Neural cell (in vitro differentiated cells): Measurements from ENCODE around the gene SCN4B. TPM values are rescaled to one million over a fixed set of nuclear protein-coding genes. Genes with fewer than 3 reads are reported as not detected.

Experiments
- H2AFZ ChIP-seq: fragments of 200-600, 300-800 bp; sonication (generic), shearing (Covaris generic); 2 replicates; pipeline ENCODE4 v1.6.0; 2014; ENCODE audit warnings: low read depth, mild to moderate bottlenecking, antibody characterized with exemption, low read length, moderate library complexity
- H3F3A ChIP-seq: fragments of 200-600 bp; shearing (Covaris generic); 2 replicates; pipeline ENCODE4 v1.6.1; 2016; ENCODE audit warnings: mild to moderate bottlenecking, moderate library complexity, mixed read lengths, antibody characterized with exemption, low read length; ENCODE audit not compliant: insufficient read depth, poor library complexity, severe bottlenecking
- H3K27ac ChIP-seq: fragments of 200-600, 300-800 bp; sonication (generic), shearing (Covaris generic); 2 replicates; pipeline ENCODE4 v1.5.1; 2014; ENCODE audit warnings: mild to moderate bottlenecking, low read length, moderate library complexity
- H3K27me3 ChIP-seq: fragments of 300-800, 200-600 bp; sonication (generic), shearing (Covaris generic); 2 replicates; pipeline ENCODE4 v1.6.0; 2014; ENCODE audit warnings: mild to moderate bottlenecking, low read depth, low read length, moderate library complexity; ENCODE audit not compliant: insufficient read depth
- H3K36me3 ChIP-seq: fragments of 300-800, 200-600 bp; sonication (generic), shearing (Covaris generic); 2 replicates; pipeline ENCODE4 v1.5.1; 2014; ENCODE audit warnings: mild to moderate bottlenecking, antibody characterized with exemption, low read length, moderate library complexity; ENCODE audit not compliant: insufficient read depth
- H3K4me2 ChIP-seq: fragments of 300-800, 200-600 bp; sonication (generic), shearing (Covaris generic); 2 replicates; pipeline ENCODE4 v1.6.0; 2014; ENCODE audit warnings: mild to moderate bottlenecking, low read length
- H3K4me3 ChIP-seq: fragments of 300-800, 200-600 bp; sonication (generic), shearing (Covaris generic); 2 replicates; pipeline ENCODE4 v1.5.1; 2014; ENCODE audit warnings: mild to moderate bottlenecking, low read length, moderate library complexity
- H3K79me2 ChIP-seq: fragments of 200-600 bp; shearing (Covaris generic); replicated peaks from 2 replicates; pipeline ENCODE4 v1.6.0; 2014; ENCODE audit warnings: mild to moderate bottlenecking, low read length, moderate library complexity; ENCODE audit not compliant: insufficient read depth
- H3K9ac ChIP-seq: fragments of 300-800, 200-600 bp; sonication (generic), shearing (Covaris generic); 2 replicates; pipeline ENCODE4 v1.6.1; 2016; ENCODE audit warnings: mild to moderate bottlenecking, low read length, mixed read lengths
- H3K9me2 ChIP-seq: fragments of 200-600 bp; shearing (Covaris generic); 2 replicates; pipeline ENCODE4 v1.6.1; 2016; ENCODE audit warnings: mild to moderate bottlenecking, low read length, mixed read lengths; ENCODE audit not compliant: insufficient read depth
- H3K9me3 ChIP-seq: fragments of 200-600, 300-800 bp; sonication (generic), shearing (Covaris generic); 2 replicates; pipeline ENCODE4 v1.6.1; 2016; ENCODE audit warnings: mild to moderate bottlenecking, mixed run types, low read length, moderate library complexity, mixed read lengths
- H4K20me1 ChIP-seq: fragments of 200-600 bp; shearing (Covaris generic); 2 replicates; pipeline ENCODE4 v1.6.1; 2016; ENCODE audit warnings: mild to moderate bottlenecking, mixed run types; ENCODE audit not compliant: insufficient read depth
- EP300 ChIP-seq: fragments of 450-650 bp; conservative IDR thresholded peaks from 2 replicates; pipeline ENCODE4 v1.6.1; 2014; ENCODE audit warnings: antibody characterized with exemption, mild to moderate bottlenecking, moderate library complexity; ENCODE audit not compliant: poor library complexity, severe bottlenecking
- EZH2 ChIP-seq: fragments of 200-600, 300-800 bp; shearing (Covaris generic), sonication (generic); IDR thresholded peaks from 2 replicates; pipeline ENCODE4 v1.6.1; 2014; ENCODE audit warnings: antibody characterized with exemption, low read length, borderline replicate concordance, mild to moderate bottlenecking; ENCODE audit not compliant: insufficient read depth, poor library complexity, severe bottlenecking
- MXI1 ChIP-seq: fragments of 450-650 bp; conservative IDR thresholded peaks from 2 replicates; pipeline ENCODE4 v1.6.1; 2014; ENCODE audit warnings: antibody characterized with exemption, mild to moderate bottlenecking; ENCODE audit not compliant: poor library complexity, severe bottlenecking
- POLR2AphosphoS5 ChIP-seq: IDR thresholded peaks from 2 replicates; pipeline ENCODE4 v1.6.1; 2012
- RAD21 ChIP-seq: fragments of 450-650 bp; conservative IDR thresholded peaks from 2 replicates; pipeline ENCODE4 v1.6.1; 2014; ENCODE audit warnings: antibody characterized with exemption, mild to moderate bottlenecking, moderate library complexity
- REST ChIP-seq: IDR thresholded peaks from 2 replicates; pipeline ENCODE4 v1.6.1; 2012; ENCODE audit warnings: borderline replicate concordance
- SMC3 ChIP-seq: fragments of 450-650 bp; conservative IDR thresholded peaks from 2 replicates; pipeline ENCODE4 v1.6.1; 2014; ENCODE audit warnings: antibody characterized with exemption, mild to moderate bottlenecking, moderate library complexity; ENCODE audit not compliant: poor library complexity
- TAF1 ChIP-seq: IDR thresholded peaks from 2 replicates; pipeline ENCODE4 v1.6.1; 2012; ENCODE audit warnings: low read depth
- polyA plus RNA-seq: library from polyadenylated mRNA; depleted of rRNA; stranded (reverse); fragments of >200 nt; gene quantifications from 2 replicates; pipeline ENCODE4 v1.2.3, GENCODE V29; 2014
- TF ChIP-seq, protein P1 (sequence below): fragments of 450-650 bp; IDR thresholded peaks from 2 replicates; pipeline ENCODE4 v1.5.1; 2014; ENCODE audit warnings: antibody characterized with exemption, mild to moderate bottlenecking, moderate library complexity; ENCODE audit not compliant: poor library complexity, severe bottlenecking

The SCN4B gene
- polyA plus RNA-seq, 1 donor from 2014 or later = 0.61 TPM

- Histone ChIP-seq H2AFZ (no peak overlapping the region), H3K9me2 (no peaks in the 10 kb centered on the region)
Observed at GRCh38 chr11:118117790-118118601, 34.6 kb downstream of the SCN4B start.

GRCh38 chr11:118115048-118115447 lies 37.6 kb downstream of the SCN4B start:
- Histone ChIP-seq H3K4me3 (no peak overlapping the region), H3K79me2 (no peaks in the 10 kb centered on the region), H2AFZ (no peak overlapping the region), H3K9me3 (no peaks in the 10 kb centered on the region), H3K9me2 (no peaks in the 10 kb centered on the region), H3K9ac (no peak overlapping the region), H3K27ac (no peak overlapping the region), H3K4me2 (no peak overlapping the region), H4K20me1 (no peaks in the 10 kb centered on the region), H3K27me3 (no peaks in the 10 kb centered on the region), H3K36me3 (no peaks in the 10 kb centered on the region), H3F3A (no peaks in the 10 kb centered on the region)
- TF ChIP-seq POLR2AphosphoS5 (no peak), REST (no peak), SMC3 (no peak), RAD21 (no peak)

More at GRCh38 chr11:118117790-118118601, 34.6 kb downstream of the SCN4B start:
- Histone ChIP-seq H3K9ac (no peak overlapping the region), H3K79me2 (no peaks in the 10 kb centered on the region), H3K27me3 (no peaks in the 10 kb centered on the region), H4K20me1 (no peaks in the 10 kb centered on the region), H3K27ac (no peak overlapping the region), H3F3A (no peaks in the 10 kb centered on the region), H3K9me3 (no peaks in the 10 kb centered on the region), H3K4me3 (no peak overlapping the region), H3K36me3 (no peaks in the 10 kb centered on the region), H3K4me2 (no peak overlapping the region)
- TF ChIP-seq REST = no peak
- TF ChIP-seq, protein P1, sequence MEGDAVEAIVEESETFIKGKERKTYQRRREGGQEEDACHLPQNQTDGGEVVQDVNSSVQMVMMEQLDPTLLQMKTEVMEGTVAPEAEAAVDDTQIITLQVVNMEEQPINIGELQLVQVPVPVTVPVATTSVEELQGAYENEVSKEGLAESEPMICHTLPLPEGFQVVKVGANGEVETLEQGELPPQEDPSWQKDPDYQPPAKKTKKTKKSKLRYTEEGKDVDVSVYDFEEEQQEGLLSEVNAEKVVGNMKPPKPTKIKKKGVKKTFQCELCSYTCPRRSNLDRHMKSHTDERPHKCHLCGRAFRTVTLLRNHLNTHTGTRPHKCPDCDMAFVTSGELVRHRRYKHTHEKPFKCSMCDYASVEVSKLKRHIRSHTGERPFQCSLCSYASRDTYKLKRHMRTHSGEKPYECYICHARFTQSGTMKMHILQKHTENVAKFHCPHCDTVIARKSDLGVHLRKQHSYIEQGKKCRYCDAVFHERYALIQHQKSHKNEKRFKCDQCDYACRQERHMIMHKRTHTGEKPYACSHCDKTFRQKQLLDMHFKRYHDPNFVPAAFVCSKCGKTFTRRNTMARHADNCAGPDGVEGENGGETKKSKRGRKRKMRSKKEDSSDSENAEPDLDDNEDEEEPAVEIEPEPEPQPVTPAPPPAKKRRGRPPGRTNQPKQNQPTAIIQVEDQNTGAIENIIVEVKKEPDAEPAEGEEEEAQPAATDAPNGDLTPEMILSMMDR = no peak
- no peak for TF ChIP-seq POLR2AphosphoS5
- no peak for TF ChIP-seq SMC3
- TF ChIP-seq TAF1 = no peak
- no peak for TF ChIP-seq RAD21
- no peak for TF ChIP-seq MXI1
- TF ChIP-seq EZH2 = no peak
- no peak for TF ChIP-seq EP300
